GM13977 (cell line): Measurements from ENCODE around the gene ALDH5A1.

Experiments
- DNase-seq: peaks from one replicate; pipeline ENCODE4 v3.0.0; 2012; ENCODE audit warnings: low spot score
- CTCF ChIP-seq: IDR thresholded peaks from 2 replicates; pipeline ENCODE4 v1.5.1; 2012; ENCODE audit warnings: mild to moderate bottlenecking, control low read depth; ENCODE audit not compliant: insufficient read depth; ENCODE audit errors: extremely low read depth, missing control alignments
- in situ Hi-C: fragments of 300-500 bp; cut with MboI; formaldehyde crosslinking; loops from one replicate; pipeline ENCODE4 v1.12.0; 2022; ENCODE audit warnings: low sequenced_read_pairs, low pct_unique_long_range_greater_than_20kb, mixed read lengths, inconsistent platforms; ENCODE audit not compliant: unreplicated experiment

The ALDH5A1 gene

GRCh38 chr6:24453921-24454320, 40.8 kb upstream of the ALDH5A1 start:
- TF ChIP-seq CTCF, result no peak
- no peak for DNase-seq
- in situ Hi-C loops, result no loop called here

- DNase-seq, result no peak
- in situ Hi-C loops, result no loop called here
- no peak for TF ChIP-seq CTCF
These were observed 40.3 kb upstream of the ALDH5A1 start for GRCh38 chr6:24454452-24454851.

GRCh38 chr6:24455061-24455460, 39.7 kb upstream of the ALDH5A1 start:
- DNase-seq, result no peak
- no peak for TF ChIP-seq CTCF
- in situ Hi-C loops, result no loop called here

- no peak for DNase-seq
- no peak for TF ChIP-seq CTCF
- in situ Hi-C loops, result no loop called here
These were observed 36.6 kb upstream of the ALDH5A1 start for GRCh38 chr6:24458134-24458533.

- no peak for TF ChIP-seq CTCF
- in situ Hi-C loops, result no loop called here
These were observed 35.8 kb upstream of the ALDH5A1 start for GRCh38 chr6:24458941-24459340.

GRCh38 chr6:24460966-24461365, 33.8 kb upstream of the ALDH5A1 start:
- DNase-seq, result no peak
- in situ Hi-C loops, result no loop called here
- TF ChIP-seq CTCF, result no peak

More at GRCh38 chr6:24458941-24459340, 35.8 kb upstream of the ALDH5A1 start:
- no peak for DNase-seq

- in situ Hi-C loops, result no loop called here
- no peak for TF ChIP-seq CTCF
- no peak for DNase-seq
These were observed 30.3 kb upstream of the ALDH5A1 start for GRCh38 chr6:24464253-24465038.
